SHP77 treated with DMSO at 0.1 percent for 48 hours (cell line): Measurements from ENCODE around the gene CCDC121.

Experiments used
- DNase-seq: peaks from one replicate; lab custom pipeline; 2025; lab: John Stamatoyannopoulos, UW

CCDC121 gene

DNA sequence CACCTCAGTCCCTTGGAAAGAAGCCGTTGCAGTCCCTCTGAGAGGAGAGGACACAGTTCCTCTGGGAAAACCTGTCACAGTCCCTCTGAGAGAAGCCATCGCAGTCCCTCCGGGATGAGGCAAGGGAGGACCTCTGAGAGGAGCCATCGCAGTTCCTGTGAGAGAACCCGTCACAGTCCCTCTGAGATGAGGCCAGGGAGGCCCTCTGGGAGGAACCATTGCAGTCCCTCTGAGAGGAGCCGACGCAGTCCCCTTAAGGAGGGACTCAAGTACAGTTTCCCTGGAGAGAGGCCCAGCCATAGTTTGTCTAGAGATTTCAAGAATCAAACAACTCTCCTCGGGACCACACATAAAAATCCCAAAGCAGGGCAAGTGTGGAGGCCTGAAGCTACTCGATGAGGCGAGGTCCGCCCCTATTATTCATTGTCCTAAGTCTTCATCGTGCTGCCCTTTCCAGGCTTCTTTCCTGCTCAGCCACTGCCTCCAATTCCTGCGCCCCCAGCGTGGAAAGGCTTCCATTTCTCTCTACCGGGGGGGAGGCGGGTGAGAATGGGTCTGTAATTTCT, 46.6 kb downstream of the CCDC121 start:
- DNase-seq: no peak

DNA sequence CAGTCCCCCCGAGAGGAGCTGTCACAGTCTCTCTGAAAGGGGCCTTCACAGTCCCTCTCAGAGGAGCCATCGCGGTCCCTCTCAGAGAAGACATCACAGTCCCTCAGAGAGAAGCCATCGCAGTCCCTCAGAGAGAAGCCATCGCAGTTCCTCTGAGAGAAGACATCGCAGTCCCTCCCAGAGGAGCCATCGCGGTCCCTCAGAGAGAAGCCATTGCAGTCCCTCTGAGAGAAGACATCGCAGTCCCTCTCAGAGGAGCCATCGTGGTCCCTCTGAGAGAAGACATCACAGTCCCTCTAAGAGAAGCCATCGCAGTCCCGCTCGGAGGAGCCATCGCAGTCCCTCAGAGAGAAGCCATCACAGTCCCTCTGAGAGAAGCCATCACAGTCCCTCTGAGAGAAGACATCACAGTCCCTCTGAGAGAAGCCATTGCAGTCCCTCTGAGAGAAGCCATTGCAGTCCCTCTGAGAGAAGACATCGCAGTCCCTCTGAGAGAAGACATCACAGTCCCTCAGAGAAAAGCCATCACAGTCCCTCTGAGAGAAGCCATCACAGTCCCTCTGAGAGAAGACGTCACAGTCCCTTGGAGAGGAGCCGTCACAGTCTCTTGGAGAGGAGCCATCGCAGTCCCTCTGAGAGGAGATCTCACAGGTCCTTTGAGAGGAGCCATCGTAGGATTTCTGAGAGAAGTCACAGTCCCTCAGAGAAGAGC, 47.2 kb downstream of the CCDC121 start:
- no peak for DNase-seq
